ENCODE measurements around the gene MRPL20. TPM values are rescaled to one million over a fixed set of nuclear protein-coding genes. Genes with fewer than 3 reads are reported as not detected.
"Not testable (repeated sequence)": the region's sequence is repeated elsewhere in the genome, so short reads cannot be mapped to it uniquely, and the experiment has no call there.

MRPL20 gene
- total RNA-seq, 1 donor from 2014 or later: 96.1 TPM

- H3K79me2 ChIP-seq (ENCODE audit: low read depth): no peaks in the 10 kb centered on the region
- H3K9ac ChIP-seq: no peak overlapping the region
- peaks cover 3% of the 10 kb centered on the region for H3K27me3 Mint-ChIP-seq (ENCODE audit: insufficient read depth, low read depth)
- no peak overlapping the region for H2AFZ ChIP-seq (replicated peaks)
- no peak overlapping the region for H3K27ac ChIP-seq
- TF ChIP-seq EZH2 (IDR thresholded peaks at IDR 0.05) (no peak), CTCF (IDR thresholded peaks at IDR 0.05) (no peak), EZH2phosphoT487 (IDR thresholded peaks at IDR 0.05) (no peak)
- no peaks in the 10 kb centered on the region for H3K9me3 ChIP-seq (ENCODE audit: low read depth)
- H3K4me2 ChIP-seq: no peak overlapping the region
- H3K4me3 ChIP-seq: no peak overlapping the region
- H3K36me3 ChIP-seq: no peaks in the 10 kb centered on the region
- no peaks in the 10 kb centered on the region for H3F3A ChIP-seq (ENCODE audit: low read depth)
- H3K27ac Mint-ChIP-seq: no peak overlapping the region
- no peaks in the 10 kb centered on the region for H4K20me1 ChIP-seq (ENCODE audit: low read depth)
- H3K27me3 ChIP-seq: no peaks in the 10 kb centered on the region
- no peaks in the 10 kb centered on the region for H3K36me3 Mint-ChIP-seq
- H3K4me3 Mint-ChIP-seq: no peak overlapping the region
- no peaks in the 10 kb centered on the region for H3K4me1 ChIP-seq
- H3K4me1 Mint-ChIP-seq: no peaks in the 10 kb centered on the region
- no peak for DNase-seq (ENCODE audit: low spot score)
- H3K9me3 Mint-ChIP-seq: no peaks in the 10 kb centered on the region
Observed at GRCh38 chr1:1452882-1453281, 45.8 kb upstream of the MRPL20 start.

- H3K9me3 Mint-ChIP-seq; H3K36me3 ChIP-seq; H3K27me3 ChIP-seq; H3K27ac Mint-ChIP-seq; H3K4me3 ChIP-seq; H3K4me2 ChIP-seq; H3K9ac ChIP-seq; H3K27ac ChIP-seq; H3K9me3 ChIP-seq (ENCODE audit: low read depth); H3K4me3 Mint-ChIP-seq; H4K20me1 ChIP-seq (ENCODE audit: low read depth); H3K27me3 Mint-ChIP-seq (ENCODE audit: insufficient read depth, low read depth); H2AFZ ChIP-seq (replicated peaks); H3K4me1 Mint-ChIP-seq; H3K36me3 Mint-ChIP-seq; DNase-seq (ENCODE audit: low spot score); H3K79me2 ChIP-seq (ENCODE audit: low read depth); H3K4me1 ChIP-seq; H3F3A ChIP-seq (ENCODE audit: low read depth): not testable (repeated sequence)
Observed at GRCh38 chr1:1452365-1452739, 45.3 kb upstream of the MRPL20 start.

GRCh38 chr1:1451696-1452364 is 44.7 kb upstream of the MRPL20 start:
- no peaks in the 10 kb centered on the region for H4K20me1 ChIP-seq (ENCODE audit: low read depth)
- Mint-ChIP-seq H3K27me3 (ENCODE audit: insufficient read depth, low read depth) (peaks cover 3% of the 10 kb centered on the region), H3K36me3 (no peaks in the 10 kb centered on the region), H3K9me3 (no peaks in the 10 kb centered on the region), H3K27ac (no peak overlapping the region), H3K4me1 (no peaks in the 10 kb centered on the region), H3K4me3 (no peak overlapping the region)
- no peaks in the 10 kb centered on the region for H3K79me2 ChIP-seq (ENCODE audit: low read depth)
- H3K9ac ChIP-seq: no peak overlapping the region
- H3K4me2 ChIP-seq: no peak overlapping the region
- no peaks in the 10 kb centered on the region for H3K4me1 ChIP-seq
- no peaks in the 10 kb centered on the region for H3K9me3 ChIP-seq (ENCODE audit: low read depth)
- H3K27ac ChIP-seq: no peak overlapping the region
- TF ChIP-seq CTCF (IDR thresholded peaks at IDR 0.05) (no peak), EZH2phosphoT487 (IDR thresholded peaks at IDR 0.05) (no peak), EZH2 (IDR thresholded peaks at IDR 0.05) (no peak)
- no peaks in the 10 kb centered on the region for H3K27me3 ChIP-seq
- no peaks in the 10 kb centered on the region for H3F3A ChIP-seq (ENCODE audit: low read depth)
- DNase-seq (ENCODE audit: low spot score): no peak
- no peak overlapping the region for H2AFZ ChIP-seq (replicated peaks)
- no peak overlapping the region for H3K4me3 ChIP-seq
- H3K36me3 ChIP-seq: no peaks in the 10 kb centered on the region

- not testable (repeated sequence) for H3K36me3 Mint-ChIP-seq; H3K4me2 ChIP-seq; H3K27me3 ChIP-seq; H3K9me3 Mint-ChIP-seq; H3K79me2 ChIP-seq (ENCODE audit: low read depth); DNase-seq (ENCODE audit: low spot score); H3K27ac ChIP-seq; H2AFZ ChIP-seq (replicated peaks); H3K9ac ChIP-seq; H3K27me3 Mint-ChIP-seq (ENCODE audit: insufficient read depth, low read depth); H3K9me3 ChIP-seq (ENCODE audit: low read depth); H3F3A ChIP-seq (ENCODE audit: low read depth); H3K4me1 Mint-ChIP-seq; H3K36me3 ChIP-seq; H4K20me1 ChIP-seq (ENCODE audit: low read depth); H3K4me3 Mint-ChIP-seq; H3K4me1 ChIP-seq; H3K27ac Mint-ChIP-seq; H3K4me3 ChIP-seq
Observed at GRCh38 chr1:1450616-1451015, 43.5 kb upstream of the MRPL20 start.

All from neural progenitor cell (in vitro differentiated cells).